ENCODE data around the gene QRICH1.

GRCh38 chr3:49029563-49029884 is 64.3 kb downstream of the QRICH1 start:
- TF ChIP-seq RCOR1 (IDR thresholded peaks at IDR 0.05; ENCODE audit: insufficient replicate concordance, low read length) = no peak
- TF ChIP-seq CTCF (conservative IDR thresholded peaks at IDR 0.05; ENCODE audit: low read depth, low read length) = no peak
- TF ChIP-seq MXI1 (IDR thresholded peaks at IDR 0.05; ENCODE audit: borderline replicate concordance, low read depth, low read length) = no peak
- TF ChIP-seq POLR2A (IDR thresholded peaks at IDR 0.05; ENCODE audit: low read depth, low read length) = no peak
- TF ChIP-seq MAFK (IDR thresholded peaks at IDR 0.05; ENCODE audit: low read depth, low read length) = no peak
- TF ChIP-seq BHLHE40 (IDR thresholded peaks at IDR 0.05; ENCODE audit: low read depth, low read length) = no peak
- TF ChIP-seq FOS (IDR thresholded peaks at IDR 0.05; ENCODE audit: low read depth, low read length) = no peak
- no peak for TF ChIP-seq NFE2L2 (IDR thresholded peaks at IDR 0.05; ENCODE audit: low read depth, low read length)
- TF ChIP-seq USF2 (IDR thresholded peaks at IDR 0.05; ENCODE audit: low read depth, low read length) = no peak
- TF ChIP-seq MAZ (IDR thresholded peaks at IDR 0.05; ENCODE audit: borderline replicate concordance, low read depth, low read length) = no peak
